WI38 (cell line): ENCODE results near the gene NCOR1.
"Not testable (repeated sequence)": the region's sequence is repeated elsewhere in the genome, so short reads cannot be mapped to it uniquely, and the experiment has no call there.

Experiments
- H3K4me3 ChIP-seq: 2 replicates; pipeline ENCODE4 v1.5.1; 2011; ENCODE audit warnings: low read depth, mild to moderate bottlenecking, control low read depth, low read length
- CTCF ChIP-seq: IDR thresholded peaks from 2 replicates; pipeline ENCODE4 v1.5.1; 2012; ENCODE audit warnings: low read depth, mild to moderate bottlenecking, control low read depth, low read length

Gene NCOR1

GRCh38 chr17:16191604-16192003 lies 23.7 kb downstream of the NCOR1 start:
- TF ChIP-seq CTCF = no peak
- no peak overlapping the region for H3K4me3 ChIP-seq

DNA sequence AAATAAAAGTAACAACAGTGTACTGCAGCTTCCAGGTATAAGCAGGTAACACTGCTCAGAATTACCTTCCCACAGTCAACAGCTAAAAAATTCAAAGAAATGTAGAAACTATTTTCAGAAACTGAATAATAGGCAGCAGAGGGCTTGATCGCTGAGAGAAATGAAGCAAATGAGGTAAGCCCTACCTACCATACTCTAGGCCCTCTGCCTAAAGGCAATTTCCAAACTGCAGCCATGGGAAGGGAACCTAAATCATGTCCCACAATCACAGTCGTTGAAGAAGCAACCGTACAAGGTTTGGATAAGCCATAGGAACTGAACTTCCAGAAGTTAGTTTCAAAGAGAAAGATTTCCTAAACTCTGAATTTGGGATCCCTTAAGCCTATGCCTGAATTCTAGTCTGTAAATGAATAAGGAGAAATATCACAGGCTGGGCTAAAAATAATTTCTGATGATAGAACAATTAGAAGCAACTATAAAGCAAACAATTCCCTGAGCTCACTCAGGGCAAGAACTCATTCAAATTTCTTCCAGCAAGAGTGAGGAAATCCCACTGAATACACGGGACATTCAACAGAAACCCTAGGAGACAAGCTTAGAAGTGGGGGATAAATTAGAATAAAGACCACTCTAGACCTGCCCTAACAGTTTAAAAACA lies 24.5 kb downstream of the NCOR1 start:
- TF ChIP-seq CTCF = no peak

GRCh38 chr17:16189791-16190348 lies 25.5 kb downstream of the NCOR1 start:
- no peak for TF ChIP-seq CTCF
- H3K4me3 ChIP-seq = no peak overlapping the region

More for the DNA sequence above, 24.5 kb downstream of the NCOR1 start:
- no peak overlapping the region for H3K4me3 ChIP-seq

DNA sequence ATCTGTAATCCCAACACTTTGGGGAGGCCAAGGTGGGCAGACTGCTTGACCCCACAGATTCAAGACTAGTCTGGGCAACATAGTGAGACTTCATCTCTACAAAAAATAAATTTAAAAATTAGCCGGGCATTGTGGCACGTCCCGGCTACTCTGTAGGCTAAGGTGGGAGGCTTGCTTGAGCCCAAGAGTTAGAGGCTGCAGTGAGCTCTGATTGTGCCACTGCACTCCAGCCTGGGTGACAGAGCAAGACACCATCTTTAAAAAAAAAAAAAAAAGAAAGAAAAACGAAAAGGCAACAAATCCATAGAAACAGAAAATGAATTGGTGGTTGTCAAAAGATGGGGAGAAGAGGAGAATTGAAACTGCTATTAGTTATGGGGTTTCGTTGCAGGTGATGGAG lies 27.7 kb downstream of the NCOR1 start:
- no peak overlapping the region for H3K4me3 ChIP-seq
- TF ChIP-seq CTCF = no peak

DNA sequence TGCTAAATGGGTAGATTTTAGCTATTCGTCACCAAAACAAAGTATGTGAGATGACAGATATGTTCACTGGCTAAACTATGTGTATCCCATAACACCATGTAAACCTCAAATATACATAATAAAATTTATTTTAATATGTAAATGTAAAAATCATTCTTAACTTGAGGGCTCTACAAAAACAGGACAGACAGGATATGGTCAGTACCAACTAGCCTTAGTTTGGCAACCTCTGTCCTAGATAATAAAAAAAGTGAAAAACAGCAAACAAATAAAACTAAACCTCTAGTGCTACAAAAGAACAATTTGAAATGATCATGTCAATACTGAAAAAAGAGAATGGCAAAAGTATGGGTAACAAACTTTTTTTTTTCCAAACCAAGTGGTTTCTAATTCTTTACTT lies 33.8 kb downstream of the NCOR1 start:
- H3K4me3 ChIP-seq = no peak overlapping the region
- TF ChIP-seq CTCF = no peak

DNA sequence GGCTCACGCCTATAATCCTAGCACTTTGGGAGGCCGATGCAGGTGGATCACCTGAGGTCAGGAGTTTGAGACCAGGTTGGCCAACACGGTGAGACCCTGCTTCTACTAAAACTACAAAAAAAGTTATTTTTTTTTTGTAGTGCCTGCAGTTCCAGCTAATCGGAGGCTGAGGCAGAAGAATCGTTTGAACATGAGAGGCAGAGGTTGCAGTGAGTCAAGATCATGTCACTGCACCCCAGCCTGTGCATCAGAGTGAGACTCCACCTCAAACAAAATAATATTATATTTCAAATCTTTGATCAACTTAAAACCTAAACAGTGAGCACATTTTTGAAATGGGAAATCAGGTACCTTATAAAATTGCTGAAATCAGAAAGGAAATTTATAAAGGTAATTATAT lies 36.5 kb downstream of the NCOR1 start:
- H3K4me3 ChIP-seq = no peak overlapping the region
- no peak for TF ChIP-seq CTCF

- TF ChIP-seq CTCF = no peak
- H3K4me3 ChIP-seq = no peak overlapping the region
Measured at GRCh38 chr17:16171613-16172012, 43.7 kb downstream of the NCOR1 start.

- H3K4me3 ChIP-seq = not testable (repeated sequence)
Measured at GRCh38 chr17:16166766-16167165, 48.6 kb downstream of the NCOR1 start.
